Lung (tissue), 12 donors: ENCODE data around the gene GAST. TPM values are rescaled to one million over a fixed set of nuclear protein-coding genes. Genes with fewer than 3 reads are reported as not detected.

Experiments
- ATAC-seq: fragments of 200-7000 bp; cut with Tn5 transposase; one replicate; pipeline ENCODE4 v1.9.1; 2020; ENCODE audit warnings: moderate number of reproducible peaks; ENCODE audit not compliant: insufficient read depth, low FRiP score
- DNase-seq, 3 donors: peaks; one replicate each; pipeline ENCODE4 v3.0.0-alpha.2; 2013 to 2017
- H3K27ac ChIP-seq, 2 donors: one replicate each; pipeline ENCODE4 v1.5.1; 2013; ENCODE audit warnings: mild to moderate bottlenecking in 2 of 2, moderate library complexity in 2 of 2, control low read depth in 1 of 2, inconsistent platforms in 1 of 2, low read depth in 1 of 2, low read length in 1 of 2
- H3K27me3 ChIP-seq, 3 donors: one replicate each; pipeline ENCODE4 v1.5.1; 2013; ENCODE audit warnings: low read length in 2 of 3; ENCODE audit not compliant: control insufficient read depth in 3 of 3, insufficient read depth in 3 of 3
- H3K36me3 ChIP-seq, 4 donors: one replicate each; pipeline ENCODE4 v1.5.1; 2013; ENCODE audit warnings: low read length in 4 of 4, mild to moderate bottlenecking in 1 of 4, moderate library complexity in 1 of 4; ENCODE audit not compliant: control insufficient read depth in 4 of 4, insufficient read depth in 4 of 4
- H3K4me1 ChIP-seq, 5 donors: one replicate each; pipeline ENCODE4 v1.5.1; 2013; ENCODE audit warnings: low read length in 5 of 5, mild to moderate bottlenecking in 2 of 5, moderate library complexity in 1 of 5; ENCODE audit not compliant: control insufficient read depth in 5 of 5, insufficient read depth in 5 of 5
- H3K4me3 ChIP-seq: one replicate; pipeline ENCODE4 v1.5.1; 2013; ENCODE audit warnings: mild to moderate bottlenecking, control low read depth, moderate library complexity
- H3K9ac ChIP-seq, 2 donors: one replicate each; pipeline ENCODE4 v1.5.1; 2013; ENCODE audit warnings: low read length in 2 of 2, control low read depth in 1 of 2; ENCODE audit not compliant: insufficient read depth in 1 of 2
- H3K9me3 ChIP-seq, 4 donors: one replicate each; pipeline ENCODE4 v1.5.1; 2013; ENCODE audit warnings: low read length in 3 of 4, mild to moderate bottlenecking in 1 of 4, moderate library complexity in 1 of 4; ENCODE audit not compliant: control insufficient read depth in 4 of 4, insufficient read depth in 3 of 4
- WGBS, 2 donors: extraction: QIAGEN DNeasy Blood & Tissue Kit; methylation state at CpG; one replicate each; pipeline ENCODE4 v1.1.7; 2013; 5-methylcytosine and 5-hydroxymethylcytosine counted together
- polyA plus RNA-seq, 2 donors: library from polyadenylated mRNA; stranded (reverse); fragments of 200-250 nt; gene quantifications; one replicate each; pipeline ENCODE4 v1.2.1, GENCODE V29; 2013
- total RNA-seq, 2 donors: library from RNA; depleted of rRNA in 1 of 2; stranded (reverse); fragments of >200 nt in 1 of 2; gene quantifications; one replicate each; pipeline ENCODE4 v1.2.1, GENCODE V29; 2014 to 2021
- TF ChIP-seq, protein P1 (sequence below): IDR thresholded peaks from 2 replicates; pipeline ENCODE4 v1.5.1; 2012; ENCODE audit warnings: mild to moderate bottlenecking; ENCODE audit errors: control extremely low read depth, extremely low read depth
- donor health status: control.
- donor health status: control.
- donor health status: Bipolar disorder and iron deficiency.
- donor health status: healthy.
- donor health status: DM: yes; HTN: yes; CAD: no.

Gene GAST
- total and polyA plus RNA-seq, 4 donors, result not detected

DNA sequence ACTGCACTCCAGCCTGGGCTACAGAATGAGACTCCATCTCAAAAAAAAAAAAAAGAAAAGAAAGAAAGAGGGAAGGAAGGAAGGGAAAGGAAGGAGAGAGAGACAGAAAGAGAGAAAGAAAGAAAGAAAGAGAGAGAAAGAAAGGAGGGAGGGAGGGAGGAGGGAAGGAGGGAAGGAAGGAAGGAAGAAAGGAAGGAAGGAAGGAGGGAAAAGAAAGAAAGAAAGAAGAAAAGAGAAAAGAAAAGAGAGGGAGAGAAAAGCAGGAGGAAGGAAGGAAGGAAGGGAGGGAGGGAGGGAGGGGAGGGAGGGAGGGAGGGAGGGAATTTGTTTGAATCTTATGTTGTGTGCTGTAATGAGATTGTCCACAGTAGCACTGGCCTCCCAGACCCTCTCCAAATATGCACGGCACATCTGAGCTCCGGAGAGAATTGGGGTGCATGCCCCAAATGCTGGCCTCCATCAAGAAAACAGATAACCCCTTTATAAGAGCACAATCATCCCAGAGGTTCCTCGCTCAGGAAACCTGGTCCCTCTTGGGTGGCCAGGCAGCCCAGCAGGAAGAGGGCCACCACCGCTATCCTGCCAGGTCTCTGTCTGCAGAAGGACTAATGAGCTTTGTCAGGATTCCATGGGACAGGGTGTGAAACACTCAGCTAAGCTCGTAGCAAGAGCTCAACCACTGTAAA is 32.2 kb upstream of the GAST start:
- Histone ChIP-seq H3K36me3 (no peaks in the 10 kb centered on the region), H3K9ac (no peak overlapping the region), H3K27me3 (no peaks in the 10 kb centered on the region), H3K4me3 (no peak overlapping the region), H3K4me1 (peaks cover 0 to 13% (median 0%) of the 10 kb centered on the region in 5 donors), H3K27ac (peak overlapping the region in 1 of 2 donors; percentile 42), H3K9me3 (no peaks in the 10 kb centered on the region)
- DNase-seq (no peak), ATAC-seq (no peak)
- 69 to 72% methylated on average over 5 of the region's 5 CpGs for WGBS, 2 donors
- TF ChIP-seq, protein P1, sequence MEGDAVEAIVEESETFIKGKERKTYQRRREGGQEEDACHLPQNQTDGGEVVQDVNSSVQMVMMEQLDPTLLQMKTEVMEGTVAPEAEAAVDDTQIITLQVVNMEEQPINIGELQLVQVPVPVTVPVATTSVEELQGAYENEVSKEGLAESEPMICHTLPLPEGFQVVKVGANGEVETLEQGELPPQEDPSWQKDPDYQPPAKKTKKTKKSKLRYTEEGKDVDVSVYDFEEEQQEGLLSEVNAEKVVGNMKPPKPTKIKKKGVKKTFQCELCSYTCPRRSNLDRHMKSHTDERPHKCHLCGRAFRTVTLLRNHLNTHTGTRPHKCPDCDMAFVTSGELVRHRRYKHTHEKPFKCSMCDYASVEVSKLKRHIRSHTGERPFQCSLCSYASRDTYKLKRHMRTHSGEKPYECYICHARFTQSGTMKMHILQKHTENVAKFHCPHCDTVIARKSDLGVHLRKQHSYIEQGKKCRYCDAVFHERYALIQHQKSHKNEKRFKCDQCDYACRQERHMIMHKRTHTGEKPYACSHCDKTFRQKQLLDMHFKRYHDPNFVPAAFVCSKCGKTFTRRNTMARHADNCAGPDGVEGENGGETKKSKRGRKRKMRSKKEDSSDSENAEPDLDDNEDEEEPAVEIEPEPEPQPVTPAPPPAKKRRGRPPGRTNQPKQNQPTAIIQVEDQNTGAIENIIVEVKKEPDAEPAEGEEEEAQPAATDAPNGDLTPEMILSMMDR, result no peak

DNA sequence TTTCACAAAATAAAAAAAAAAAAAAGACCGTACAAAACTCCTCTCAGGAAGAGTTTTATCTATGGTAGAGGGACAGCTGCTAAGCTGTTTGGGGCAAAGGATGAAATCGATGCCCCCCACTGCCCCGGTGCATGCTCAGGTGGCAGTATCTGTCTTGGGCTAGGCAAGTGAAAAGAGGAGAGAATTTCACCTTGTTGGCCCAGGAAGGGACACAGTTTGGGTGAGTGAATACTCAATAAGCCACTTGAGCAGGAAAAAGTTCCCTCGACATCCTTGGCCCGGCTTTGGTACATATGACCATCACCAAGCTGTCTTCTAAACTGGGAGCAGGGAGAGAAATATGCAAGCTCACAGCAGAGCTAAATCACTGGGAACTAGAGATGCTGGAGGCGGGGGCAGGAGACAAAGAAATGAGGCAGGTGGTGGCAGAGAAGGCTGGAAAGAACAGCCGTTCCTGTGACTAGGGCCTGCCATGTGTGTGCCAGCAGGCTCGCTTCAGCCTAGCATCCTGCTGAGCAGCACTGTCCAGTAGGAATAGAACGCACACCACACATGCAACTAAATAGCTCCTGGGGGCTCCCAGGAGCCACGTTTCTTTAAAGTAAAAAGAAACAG is 31.6 kb upstream of the GAST start:
- DNase-seq, result no peak
- no peak overlapping the region for H3K4me3 ChIP-seq
- H3K9ac ChIP-seq, result no peak overlapping the region
- H3K4me1 ChIP-seq, result peaks cover 0 to 12% (median 0%) of the 10 kb centered on the region in 5 donors
- no peak for ATAC-seq
- TF ChIP-seq, protein P1, result no peak
- no peaks in the 10 kb centered on the region for H3K27me3 ChIP-seq
- no peak overlapping the region for H3K27ac ChIP-seq
- no peaks in the 10 kb centered on the region for H3K36me3 ChIP-seq
- 85 to 91% methylated on average over 10 of the region's 10 CpGs for WGBS, 2 donors
- H3K9me3 ChIP-seq, result no peaks in the 10 kb centered on the region

DNA sequence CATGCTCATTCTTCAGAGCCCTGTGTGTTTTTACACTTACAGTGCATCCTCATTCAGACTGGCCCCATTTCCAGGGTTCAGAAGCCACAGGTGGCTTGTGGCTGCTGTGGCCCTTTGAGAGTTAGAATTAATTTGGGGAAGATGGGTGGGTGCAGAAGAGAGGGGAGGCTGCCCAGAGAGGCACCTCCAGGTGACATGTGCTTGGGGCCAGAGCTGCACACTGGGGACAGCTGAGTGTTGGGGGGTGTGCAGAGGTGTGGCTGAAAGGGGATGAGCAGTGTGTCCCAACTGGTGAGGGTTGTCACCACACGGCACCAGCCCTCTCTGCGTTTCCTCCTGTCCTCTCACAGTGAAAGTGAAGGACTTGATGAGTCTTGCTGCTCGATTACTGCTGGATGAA is 30.4 kb upstream of the GAST start:
- H3K36me3 ChIP-seq, result no peaks in the 10 kb centered on the region
- no peak overlapping the region for H3K27ac ChIP-seq
- H3K27me3 ChIP-seq, result no peaks in the 10 kb centered on the region
- no peaks in the 10 kb centered on the region for H3K9me3 ChIP-seq
- ATAC-seq, result no peak
- H3K4me3 ChIP-seq, result no peak overlapping the region
- H3K9ac ChIP-seq, result no peak overlapping the region
- 53 to 82% methylated on average over 3 of the region's 3 CpGs for WGBS, 2 donors
- DNase-seq, result no peak
- TF ChIP-seq, protein P1, result no peak
- H3K4me1 ChIP-seq, result peaks cover 0 to 9% (median 0%) of the 10 kb centered on the region in 5 donors
